ENCODE measurements around the gene ATP5F1E. TPM values are rescaled to one million over a fixed set of nuclear protein-coding genes. Genes with fewer than 3 reads are reported as not detected.

ATP5F1E gene
- total RNA-seq, 3 donors from 2014 or later: 86.1 to 99.3 (median 95.0) TPM

DNA sequence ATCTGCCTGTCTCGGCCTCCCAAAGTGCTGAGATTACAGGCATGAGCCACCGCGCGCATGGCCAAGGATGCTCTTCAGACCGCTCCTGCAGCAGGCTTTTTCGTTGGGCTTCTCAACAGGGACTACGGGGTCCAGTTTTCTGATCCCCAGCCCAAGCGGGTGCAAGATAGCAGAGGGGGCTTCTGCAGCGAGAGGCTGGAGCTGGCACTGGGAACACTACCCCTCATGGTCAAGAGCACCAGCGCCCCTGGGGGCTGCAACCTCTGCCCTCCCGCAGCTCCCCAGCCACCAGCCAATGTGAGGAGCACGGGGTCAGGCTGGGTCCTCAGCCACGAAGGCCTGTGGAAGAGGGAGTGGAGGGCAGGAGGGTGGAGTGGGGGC lies 31.1 kb downstream of the ATP5F1E start:
- DNase-seq (no peak), ATAC-seq (no peak)
- Mint-ChIP-seq H3K27me3 (ENCODE audit: low read depth) (no peaks in the 10 kb centered on the region), H3K4me3 (no peak overlapping the region), H3K36me3 (ENCODE audit: insufficient read depth) (peaks cover 16% of the 10 kb centered on the region), H3K4me1 (ENCODE audit: low read depth) (peaks cover 37% of the 10 kb centered on the region), H3K9me3 (no peaks in the 10 kb centered on the region)

DNA sequence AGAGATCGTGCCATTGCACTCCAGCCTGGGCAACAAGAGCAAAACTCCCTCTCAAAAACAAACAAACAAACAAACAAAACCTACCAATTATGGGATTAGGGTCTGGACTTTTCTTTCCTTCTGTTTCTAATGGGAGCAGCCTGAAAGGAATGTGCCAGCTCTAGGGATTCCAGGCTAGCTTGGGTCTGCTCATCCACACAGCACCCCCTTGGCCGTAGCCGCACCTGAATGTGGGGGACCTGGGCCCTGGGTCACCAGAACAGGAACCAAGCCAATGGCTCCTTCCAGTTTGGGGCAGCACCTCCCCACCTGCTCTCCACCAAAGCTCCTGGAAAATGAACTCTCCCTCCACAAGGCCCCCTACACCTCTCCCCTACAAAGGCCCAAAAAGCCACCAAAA lies 31.8 kb downstream of the ATP5F1E start:
- peaks cover 30% of the 10 kb centered on the region for H3K4me1 Mint-ChIP-seq (ENCODE audit: low read depth)
- H3K9me3 Mint-ChIP-seq: no peaks in the 10 kb centered on the region
- ATAC-seq: no peak
- no peak for DNase-seq
- H3K36me3 Mint-ChIP-seq (ENCODE audit: insufficient read depth): peaks cover 21% of the 10 kb centered on the region
- no peaks in the 10 kb centered on the region for H3K27me3 Mint-ChIP-seq (ENCODE audit: low read depth)
- no peak overlapping the region for H3K4me3 Mint-ChIP-seq

DNA sequence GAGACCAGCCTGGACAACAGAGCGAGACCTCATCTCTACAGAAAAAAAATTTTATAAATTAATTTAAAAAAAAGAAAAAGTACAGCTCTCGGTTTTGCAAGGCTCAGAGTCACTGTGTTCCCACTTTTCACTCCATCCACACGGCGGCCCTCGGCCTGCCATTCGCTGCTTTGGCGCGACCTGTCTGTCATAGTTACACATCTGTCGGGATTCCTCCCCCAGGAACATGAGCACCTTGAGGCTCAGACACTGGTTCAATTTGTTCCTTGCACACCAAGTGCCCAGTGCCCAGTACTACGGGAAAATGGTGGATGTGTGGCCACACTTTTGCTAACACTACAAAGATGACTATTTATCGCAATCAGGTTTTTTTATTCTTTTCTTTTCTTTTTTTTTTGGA lies 33.5 kb downstream of the ATP5F1E start:
- Mint-ChIP-seq H3K36me3 (ENCODE audit: insufficient read depth) (peaks cover 26% of the 10 kb centered on the region), H3K4me1 (ENCODE audit: low read depth) (peaks cover 13% of the 10 kb centered on the region), H3K9me3 (no peaks in the 10 kb centered on the region), H3K4me3 (no peak overlapping the region), H3K27me3 (ENCODE audit: low read depth) (no peaks in the 10 kb centered on the region)
- no peak for ATAC-seq
- no peak for DNase-seq

DNA sequence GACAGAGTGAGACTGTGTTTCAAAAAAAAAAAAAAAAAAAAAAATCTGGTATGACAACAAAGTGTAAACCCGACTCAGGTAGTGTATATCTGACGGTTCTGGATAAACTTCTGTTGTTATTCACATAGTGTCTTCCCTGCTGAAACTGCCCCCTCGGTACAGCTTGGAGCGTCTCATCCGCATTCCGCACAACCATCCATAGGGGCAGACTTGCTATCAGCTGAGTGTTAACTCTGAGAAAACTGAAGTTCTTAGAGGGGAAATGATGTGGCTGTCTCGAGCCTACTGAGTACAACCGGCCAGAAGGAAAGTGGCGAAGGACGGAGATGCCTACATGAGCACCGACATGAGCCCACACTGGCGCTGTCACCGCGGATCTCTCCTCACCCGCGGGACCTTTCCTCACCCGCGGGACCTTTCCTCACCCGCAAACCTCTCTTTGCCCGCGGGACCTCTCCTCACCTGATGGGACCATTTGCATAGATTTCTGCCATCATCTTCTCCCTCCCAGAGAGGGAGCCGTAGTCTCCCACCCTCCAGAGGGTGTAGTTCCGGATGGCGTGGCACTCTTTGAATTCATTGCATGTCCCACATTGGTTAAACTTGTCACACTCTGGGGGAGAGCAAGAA lies 34.9 kb downstream of the ATP5F1E start:
- H3K4me3 Mint-ChIP-seq: no peak overlapping the region

DNA sequence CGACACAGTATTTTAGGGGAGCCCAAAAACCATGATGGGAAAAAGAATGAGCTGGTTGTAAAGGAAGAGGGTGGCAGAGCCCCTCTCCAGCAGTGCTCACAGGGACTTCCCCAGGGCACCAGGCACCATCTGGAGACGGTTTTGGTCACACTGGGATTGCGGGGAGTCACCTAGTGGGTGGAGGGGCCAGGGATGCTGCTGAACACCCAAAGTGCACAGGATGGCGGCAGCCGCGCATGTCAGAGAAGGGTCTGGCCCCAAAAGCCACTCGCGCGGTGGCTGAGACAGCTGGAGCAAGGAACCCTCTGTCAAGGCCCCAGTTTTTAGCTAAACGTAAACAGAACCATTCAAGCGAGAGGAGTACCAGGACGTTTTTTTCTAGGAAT lies 35.9 kb downstream of the ATP5F1E start:
- Mint-ChIP-seq H3K27me3 (ENCODE audit: low read depth) (no peaks in the 10 kb centered on the region), H3K36me3 (ENCODE audit: insufficient read depth) (peaks cover 43% of the 10 kb centered on the region), H3K4me3 (no peak overlapping the region), H3K4me1 (ENCODE audit: low read depth) (no peaks in the 10 kb centered on the region), H3K9me3 (no peaks in the 10 kb centered on the region)
- DNase-seq (no peak), ATAC-seq (no peak)

More for the DNA sequence above, 34.9 kb downstream of the ATP5F1E start:
- DNase-seq (no peak), ATAC-seq (no peak)
- Mint-ChIP-seq H3K27me3 (ENCODE audit: low read depth) (no peaks in the 10 kb centered on the region), H3K36me3 (ENCODE audit: insufficient read depth) (peaks cover 38% of the 10 kb centered on the region), H3K4me1 (ENCODE audit: low read depth) (peaks cover under 1% of the 10 kb centered on the region), H3K9me3 (no peaks in the 10 kb centered on the region)

DNA sequence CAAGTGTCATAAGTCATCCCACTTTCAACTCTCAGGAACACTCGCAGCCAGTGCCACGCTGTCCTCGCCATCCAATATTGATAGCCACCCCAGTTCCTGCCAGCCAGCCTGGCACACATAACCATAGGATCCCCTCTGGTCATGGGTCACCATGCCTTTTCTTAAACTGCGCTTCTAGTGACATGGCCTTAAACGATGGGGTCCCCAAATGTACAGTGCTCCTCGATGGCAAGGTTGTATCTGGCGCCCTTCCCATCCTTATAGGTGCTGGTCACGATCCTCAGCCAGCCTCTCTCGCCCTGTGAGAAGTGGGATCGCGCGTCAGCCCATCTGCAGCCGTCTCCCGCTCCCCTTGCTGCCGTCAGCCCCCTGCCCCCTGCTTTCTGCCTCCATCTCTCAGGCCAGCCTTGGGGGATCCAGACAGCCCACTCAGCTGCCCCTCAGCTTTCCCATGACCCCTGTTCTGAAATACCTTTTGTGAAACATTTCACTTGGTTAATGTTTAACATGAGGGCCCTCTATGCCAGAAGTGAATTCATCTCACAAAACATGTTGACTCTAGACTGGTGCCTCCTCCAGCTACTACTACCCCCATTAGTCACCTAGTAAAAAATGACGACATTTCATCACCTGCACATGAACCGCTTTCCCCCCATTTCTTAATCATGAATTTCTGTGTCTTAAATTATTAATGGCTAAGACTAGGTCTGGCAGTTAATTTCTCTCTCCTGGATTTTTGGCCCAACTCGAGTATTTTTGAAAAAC lies 36.5 kb downstream of the ATP5F1E start:
- Mint-ChIP-seq H3K4me1 (ENCODE audit: low read depth) (no peaks in the 10 kb centered on the region), H3K36me3 (ENCODE audit: insufficient read depth) (peaks cover 47% of the 10 kb centered on the region), H3K27me3 (ENCODE audit: low read depth) (no peaks in the 10 kb centered on the region), H3K4me3 (no peak overlapping the region), H3K9me3 (no peaks in the 10 kb centered on the region)
- DNase-seq: no peak
- ATAC-seq: no peak

DNA sequence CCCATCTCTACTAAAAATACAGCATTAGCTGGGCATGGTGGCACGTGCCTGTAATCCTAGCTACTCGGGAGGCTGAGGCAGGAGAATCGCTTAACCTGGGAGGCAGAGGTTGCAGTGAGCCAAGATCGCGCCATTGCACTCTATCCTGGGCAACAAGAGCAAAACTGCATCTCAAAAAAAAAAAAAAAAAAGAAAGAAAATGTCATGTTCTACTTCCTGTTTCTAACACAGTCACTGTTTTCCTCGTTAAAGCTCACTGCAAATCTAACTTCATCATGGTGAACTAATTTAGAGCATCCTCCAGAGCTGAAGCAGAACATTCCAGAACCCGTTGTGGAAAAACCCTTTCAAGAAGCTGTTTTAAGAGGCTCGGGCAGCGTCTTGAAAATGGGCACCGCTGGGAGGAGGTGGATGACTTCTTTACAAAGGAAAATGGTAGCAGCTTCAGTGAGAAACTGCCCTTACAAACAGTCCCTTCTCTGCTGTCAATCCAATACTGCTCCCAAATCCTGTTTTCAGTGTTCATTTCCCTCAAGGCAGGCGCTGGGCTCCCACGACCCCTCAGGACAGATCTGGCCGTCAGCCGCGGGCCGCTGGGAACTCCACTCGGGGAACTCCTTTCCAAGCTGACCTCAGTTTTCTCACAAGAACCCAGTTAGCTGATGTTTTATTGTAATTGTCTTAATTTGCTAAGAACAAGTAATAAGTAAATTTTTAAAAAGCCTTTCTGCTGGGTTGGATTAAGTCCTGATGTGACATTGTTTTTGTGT lies 37.6 kb downstream of the ATP5F1E start:
- Mint-ChIP-seq H3K36me3 (ENCODE audit: insufficient read depth) (peaks cover 49% of the 10 kb centered on the region), H3K4me3 (no peak overlapping the region), H3K9me3 (no peaks in the 10 kb centered on the region), H3K27me3 (ENCODE audit: low read depth) (no peaks in the 10 kb centered on the region), H3K4me1 (ENCODE audit: low read depth) (no peaks in the 10 kb centered on the region)
- DNase-seq (no peak), ATAC-seq (no peak)

DNA sequence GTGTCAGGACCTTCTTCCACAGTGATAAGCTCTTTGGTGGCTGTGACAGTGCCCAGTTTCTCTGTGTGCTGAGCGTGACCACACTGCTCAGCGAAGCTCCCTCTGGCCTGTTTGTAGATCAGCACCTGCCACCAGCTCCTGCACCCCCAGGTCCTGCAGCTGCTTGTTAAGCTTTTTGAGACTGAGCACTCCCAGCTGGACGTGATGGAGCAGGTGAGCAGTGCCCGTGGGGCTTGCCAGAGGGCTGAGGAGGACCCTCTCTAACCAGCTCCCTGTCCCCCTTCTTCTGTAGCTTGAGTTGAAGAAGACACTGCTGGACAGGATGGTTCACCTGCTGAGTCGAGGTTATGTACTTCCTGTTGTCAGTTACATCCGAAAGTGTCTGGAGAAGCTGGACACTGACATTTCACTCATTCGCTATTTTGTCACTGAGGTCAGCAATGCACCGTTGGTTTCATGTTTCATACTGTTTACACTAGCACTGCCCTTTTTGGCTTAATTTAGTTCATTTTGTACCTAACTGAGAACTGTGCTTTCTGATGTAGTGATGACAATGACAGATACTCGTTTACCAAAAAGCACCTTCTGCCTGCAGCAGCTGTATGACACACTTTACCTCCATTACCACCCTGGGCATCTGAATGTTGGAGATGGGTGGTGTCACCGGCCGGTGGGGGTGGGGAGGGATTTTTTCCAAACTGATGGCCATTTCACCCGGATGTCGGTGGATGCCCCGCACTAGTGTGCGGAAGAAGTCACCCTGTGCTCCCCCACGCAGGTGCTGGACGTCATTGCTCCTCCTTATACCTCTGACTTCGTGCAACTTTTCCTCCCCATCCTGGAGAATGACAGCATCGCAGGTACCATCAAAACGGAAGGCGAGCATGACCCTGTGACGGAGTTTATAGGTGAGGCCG lies 38.5 kb downstream of the ATP5F1E start:
- no peaks in the 10 kb centered on the region for H3K27me3 Mint-ChIP-seq (ENCODE audit: low read depth)
- H3K36me3 Mint-ChIP-seq (ENCODE audit: insufficient read depth): peaks cover 56% of the 10 kb centered on the region
- DNase-seq (no peak), ATAC-seq (no peak)
- no peaks in the 10 kb centered on the region for H3K4me1 Mint-ChIP-seq (ENCODE audit: low read depth)
- no peak overlapping the region for H3K4me3 Mint-ChIP-seq
- no peaks in the 10 kb centered on the region for H3K9me3 Mint-ChIP-seq

DNA sequence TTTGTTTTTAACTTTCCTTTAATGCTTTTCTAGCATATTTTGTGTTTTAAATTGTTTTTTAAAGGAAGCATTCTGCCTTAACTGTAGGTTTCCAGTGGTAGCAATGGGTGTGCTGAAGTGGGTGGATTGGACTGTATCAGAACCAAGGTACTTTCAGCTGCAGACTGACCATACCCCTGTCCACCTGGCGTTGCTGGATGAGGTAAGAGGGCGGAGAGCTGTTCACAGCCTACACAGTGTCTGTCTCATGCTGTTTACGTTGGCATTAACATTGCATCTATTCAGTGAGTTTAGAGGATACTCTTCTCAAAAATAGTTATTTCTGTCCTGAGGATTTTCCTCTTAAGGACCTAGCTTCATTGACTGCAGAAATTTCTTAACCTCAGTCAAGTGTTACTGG lies 39.2 kb downstream of the ATP5F1E start:
- ATAC-seq (no peak), DNase-seq (no peak)
- Mint-ChIP-seq H3K9me3 (no peaks in the 10 kb centered on the region), H3K36me3 (ENCODE audit: insufficient read depth) (peaks cover 57% of the 10 kb centered on the region), H3K27me3 (ENCODE audit: low read depth) (no peaks in the 10 kb centered on the region), H3K4me1 (ENCODE audit: low read depth) (no peaks in the 10 kb centered on the region), H3K4me3 (no peak overlapping the region)

DNA sequence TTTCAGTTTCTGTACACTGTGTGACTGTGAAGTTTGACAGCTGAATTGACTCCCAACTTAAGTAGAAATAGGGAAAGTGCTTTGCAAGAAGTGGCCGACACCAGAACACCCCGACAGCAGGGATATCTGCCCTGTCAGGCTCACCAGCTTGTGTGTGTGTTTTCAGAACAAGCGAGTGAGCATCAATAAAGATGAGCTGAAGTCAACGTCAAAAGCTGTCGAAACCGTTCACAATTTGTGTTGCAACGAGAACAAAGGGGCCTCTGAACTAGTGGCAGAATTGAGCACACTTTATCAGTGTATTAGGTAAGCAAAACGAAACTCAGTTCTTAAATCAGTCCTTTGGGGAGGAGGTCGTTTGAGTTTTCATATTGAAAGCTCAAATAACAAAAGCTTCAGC lies 40.4 kb downstream of the ATP5F1E start:
- no peak overlapping the region for H3K4me3 Mint-ChIP-seq
- no peaks in the 10 kb centered on the region for H3K9me3 Mint-ChIP-seq
- H3K27me3 Mint-ChIP-seq (ENCODE audit: low read depth): no peaks in the 10 kb centered on the region
- H3K4me1 Mint-ChIP-seq (ENCODE audit: low read depth): peaks cover 6% of the 10 kb centered on the region
- peaks cover 60% of the 10 kb centered on the region for H3K36me3 Mint-ChIP-seq (ENCODE audit: insufficient read depth)
- no peak for ATAC-seq
- no peak for DNase-seq

DNA sequence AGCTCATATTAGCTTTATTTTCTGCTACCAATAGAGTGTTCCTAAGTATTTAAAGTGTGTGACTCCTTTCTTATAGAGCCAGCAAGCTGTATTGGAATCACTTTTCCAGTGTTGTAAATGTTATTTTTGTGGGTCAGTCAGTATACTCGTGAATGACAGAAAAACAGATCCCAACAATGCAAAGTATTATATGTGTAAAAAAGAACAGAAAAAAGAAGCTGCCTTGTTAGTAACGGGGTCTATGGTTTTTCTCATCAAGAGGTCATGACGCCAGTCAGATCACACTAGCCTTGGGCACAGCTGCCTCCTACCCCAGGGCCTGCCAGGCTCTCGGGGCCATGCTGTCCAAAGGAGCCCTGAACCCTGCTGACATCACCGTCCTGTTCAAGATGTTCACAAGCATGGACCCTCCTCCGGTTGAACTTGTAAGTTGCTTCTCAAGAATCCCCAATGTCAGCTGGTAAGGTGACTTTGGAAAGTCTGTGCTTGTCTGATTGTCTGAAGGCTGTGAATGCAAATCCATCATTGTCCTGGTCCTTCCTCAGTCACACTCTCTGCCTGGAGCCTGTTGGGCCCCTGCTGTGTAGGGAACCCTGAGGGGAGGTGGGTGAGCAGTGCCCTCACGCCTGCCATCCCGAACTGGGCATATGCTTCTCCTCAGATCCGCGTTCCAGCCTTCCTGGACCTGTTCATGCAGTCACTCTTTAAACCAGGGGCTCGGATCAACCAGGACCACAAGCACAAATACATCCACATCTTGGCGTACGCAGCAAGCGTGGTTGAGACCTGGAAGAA lies 41.3 kb downstream of the ATP5F1E start:
- no peak for ATAC-seq
- no peaks in the 10 kb centered on the region for H3K9me3 Mint-ChIP-seq
- no peak for DNase-seq
- peaks cover 55% of the 10 kb centered on the region for H3K36me3 Mint-ChIP-seq (ENCODE audit: insufficient read depth)
- H3K4me1 Mint-ChIP-seq (ENCODE audit: low read depth): peaks cover 9% of the 10 kb centered on the region
- H3K27me3 Mint-ChIP-seq (ENCODE audit: low read depth): no peaks in the 10 kb centered on the region
- no peak overlapping the region for H3K4me3 Mint-ChIP-seq

DNA sequence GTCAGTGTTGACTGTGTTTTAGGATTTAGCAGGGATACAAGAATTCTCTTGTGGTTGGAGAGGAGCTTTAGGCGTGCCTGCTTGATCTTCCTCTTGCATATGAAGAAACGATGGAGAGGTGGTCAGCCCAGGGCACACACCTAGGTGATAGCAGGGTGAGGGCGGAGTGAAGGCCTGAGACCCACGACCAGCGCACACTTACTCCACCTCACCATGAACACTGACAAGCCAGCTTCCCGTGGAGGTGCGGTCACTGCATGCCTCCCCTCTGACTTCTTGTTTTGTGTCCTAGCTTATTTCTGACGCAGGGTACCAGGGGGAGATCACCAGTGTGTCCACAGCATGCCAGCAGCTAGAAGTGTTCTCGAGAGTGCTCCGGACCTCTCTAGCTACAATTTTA lies 42.9 kb downstream of the ATP5F1E start:
- Mint-ChIP-seq H3K36me3 (ENCODE audit: insufficient read depth) (peaks cover 50% of the 10 kb centered on the region), H3K9me3 (no peaks in the 10 kb centered on the region)

DNA sequence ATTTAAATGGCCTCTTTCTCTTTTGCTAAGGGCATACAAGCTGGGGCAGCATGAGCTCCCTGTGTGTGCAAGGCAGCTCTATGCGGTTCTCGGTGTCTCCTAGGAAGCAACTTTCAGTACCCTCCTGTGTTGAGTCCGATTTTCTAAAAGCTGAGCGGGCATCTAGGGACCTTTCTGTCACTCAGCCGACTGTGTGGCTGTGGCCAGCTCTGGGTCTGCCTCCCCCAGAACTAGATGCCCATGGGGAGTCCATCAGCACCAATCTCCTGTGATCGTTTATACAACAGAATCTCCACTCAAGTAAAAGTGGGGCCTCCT lies 43.6 kb downstream of the ATP5F1E start:
- Mint-ChIP-seq H3K4me1 (ENCODE audit: low read depth) (peaks cover 27% of the 10 kb centered on the region), H3K4me3 (no peak overlapping the region), H3K9me3 (no peaks in the 10 kb centered on the region), H3K36me3 (ENCODE audit: insufficient read depth) (peaks cover 50% of the 10 kb centered on the region), H3K27me3 (ENCODE audit: low read depth) (no peaks in the 10 kb centered on the region)
- DNase-seq: no peak
- no peak for ATAC-seq

More for the DNA sequence above, 42.9 kb downstream of the ATP5F1E start:
- H3K4me1 Mint-ChIP-seq (ENCODE audit: low read depth): peaks cover 21% of the 10 kb centered on the region
- no peaks in the 10 kb centered on the region for H3K27me3 Mint-ChIP-seq (ENCODE audit: low read depth)
- DNase-seq (no peak), ATAC-seq (no peak)
- H3K4me3 Mint-ChIP-seq: no peak overlapping the region

All from activated T-cell treated with anti-CD3 and anti-CD28 coated beads, Interleukin-2, amount 50 U/mL, for 4 hours (primary cell).